Measurements from ENCODE around the gene NOTO.
"Not testable (repeated sequence)": the region's sequence is repeated elsewhere in the genome, so short reads cannot be mapped to it uniquely, and the experiment has no call there.

The NOTO gene

DNA sequence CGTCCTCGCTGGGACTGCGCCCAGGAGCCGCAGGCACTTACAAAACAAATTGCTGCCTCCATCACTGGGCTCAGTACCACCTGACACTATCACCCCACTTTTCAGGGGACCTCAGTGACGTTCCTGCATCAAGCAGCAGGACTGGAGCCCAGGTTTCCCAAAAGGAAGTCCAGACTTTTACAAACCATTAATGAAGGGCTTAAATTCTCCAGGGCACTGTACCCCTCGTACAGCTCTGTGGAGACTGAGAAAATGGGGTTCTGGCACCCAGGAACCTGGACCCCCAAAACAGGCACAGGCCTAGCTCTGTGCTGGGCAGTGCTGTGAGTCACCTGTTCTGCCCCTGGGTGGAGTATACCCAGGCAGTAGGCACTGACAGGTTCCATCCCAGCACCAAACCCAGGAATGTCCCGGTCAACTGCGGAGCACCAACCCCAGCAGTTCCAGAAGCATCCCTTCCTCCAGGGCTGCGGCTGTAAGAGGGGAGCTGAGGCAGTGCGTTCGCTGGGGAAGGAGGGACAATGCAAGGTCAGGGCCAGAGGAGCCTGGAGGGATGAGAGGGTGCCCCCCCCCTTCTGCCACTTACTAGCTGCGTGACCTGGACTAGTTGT is 24.6 kb upstream of the NOTO start:
- Histone ChIP-seq H3K4me2 (peak overlapping the region; percentile 84 to 98 (median 92)), H3K27ac (no peak overlapping the region), H3K27me3 (peaks cover 24 to 41% (median 36%) of the 10 kb centered on the region in 11 experiments), H4K20me1 (peaks cover 0 to 6% (median 0%) of the 10 kb centered on the region in 11 experiments; a peak in 1 of 22 replicates), H3K9ac (peak overlapping the region in 3 of 11 experiments; percentile 64 to 72 (median 71); a peak in 5 of 22 replicates), H3K36me3 (no peaks in the 10 kb centered on the region), H3K4me1 (peaks cover 11 to 28% (median 23%) of the 10 kb centered on the region in 10 experiments; a peak in 19 of 20 replicates), H3K9me3 (replicated peaks in 1 of 11) (no peaks in the 10 kb centered on the region), H3K4me3 (peak overlapping the region in 7 of 10 experiments; percentile 53 to 73 (median 65); a peak in 12 of 20 replicates)
- no peak for TF ChIP-seq Cebpa-rat (IDR thresholded peaks at IDR 0.05)

DNA sequence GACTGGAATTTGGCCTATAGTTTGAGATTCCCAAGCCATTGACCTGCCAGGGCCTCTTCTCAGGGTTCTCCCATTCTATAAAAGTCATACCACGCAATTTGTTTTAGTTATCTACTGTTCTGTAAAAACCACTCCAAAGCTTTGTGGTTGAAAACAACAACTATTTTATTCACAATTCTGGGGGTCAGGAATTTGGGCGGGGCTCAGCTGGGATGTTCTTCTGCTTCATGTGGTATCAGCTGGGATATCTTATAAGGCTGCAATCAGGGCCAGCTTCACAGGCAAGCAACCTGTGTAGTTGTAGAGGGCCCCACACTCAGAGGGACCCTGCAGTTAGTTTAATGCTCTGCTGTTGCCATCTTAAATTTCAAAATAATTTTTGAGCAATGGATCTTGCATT is 16.4 kb upstream of the NOTO start:
- no peak for TF ChIP-seq Cebpa-rat (IDR thresholded peaks at IDR 0.05)
- Histone ChIP-seq H3K4me2 (no peak overlapping the region), H3K27ac (no peak overlapping the region), H3K9me3 (replicated peaks in 1 of 11) (peaks cover 0 to 10% (median 4%) of the 10 kb centered on the region in 11 experiments; a peak in 9 of 22 replicates), H3K4me1 (peaks cover 4 to 17% (median 9%) of the 10 kb centered on the region in 10 experiments; a peak in 10 of 20 replicates), H4K20me1 (no peaks in the 10 kb centered on the region), H3K36me3 (no peaks in the 10 kb centered on the region), H3K4me3 (no peak overlapping the region), H3K9ac (no peak overlapping the region), H3K27me3 (no peaks in the 10 kb centered on the region)

DNA sequence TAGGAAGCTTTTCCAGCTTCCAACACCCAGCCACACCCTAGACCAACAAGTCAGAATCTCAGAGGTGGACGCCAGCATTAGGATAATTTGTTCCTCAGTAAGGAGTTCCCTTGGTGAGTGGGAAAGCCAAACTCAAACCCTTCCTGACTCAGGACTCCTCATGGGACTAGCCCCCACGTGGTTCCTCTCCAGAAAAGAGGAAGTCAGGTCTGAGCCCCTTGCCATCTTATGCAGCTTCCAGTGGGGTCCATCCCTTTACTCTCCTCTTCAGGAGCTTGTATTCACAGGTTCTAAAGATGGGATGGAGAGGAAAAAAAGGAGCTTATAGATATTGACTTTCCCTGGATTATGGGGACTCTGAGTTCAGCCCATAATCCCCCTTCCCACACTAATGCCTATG is 14.8 kb upstream of the NOTO start:
- no peak overlapping the region for H3K4me3 ChIP-seq
- peaks cover 0 to 10% (median 4%) of the 10 kb centered on the region in 11 experiments; a peak in 9 of 22 replicates for H3K9me3 ChIP-seq (replicated peaks in 1 of 11)
- H3K27ac ChIP-seq, result no peak overlapping the region
- H3K27me3 ChIP-seq, result no peaks in the 10 kb centered on the region
- TF ChIP-seq Cebpa-rat (IDR thresholded peaks at IDR 0.05), result no peak
- peak overlapping the region in 9 of 11 experiments; percentile 3 to 38 (median 21); a peak in 14 of 22 replicates for H3K4me2 ChIP-seq
- no peaks in the 10 kb centered on the region for H4K20me1 ChIP-seq
- H3K4me1 ChIP-seq, result peaks cover 4 to 17% (median 9%) of the 10 kb centered on the region in 10 experiments; a peak in 10 of 20 replicates
- H3K9ac ChIP-seq, result no peak overlapping the region
- H3K36me3 ChIP-seq, result no peaks in the 10 kb centered on the region

DNA sequence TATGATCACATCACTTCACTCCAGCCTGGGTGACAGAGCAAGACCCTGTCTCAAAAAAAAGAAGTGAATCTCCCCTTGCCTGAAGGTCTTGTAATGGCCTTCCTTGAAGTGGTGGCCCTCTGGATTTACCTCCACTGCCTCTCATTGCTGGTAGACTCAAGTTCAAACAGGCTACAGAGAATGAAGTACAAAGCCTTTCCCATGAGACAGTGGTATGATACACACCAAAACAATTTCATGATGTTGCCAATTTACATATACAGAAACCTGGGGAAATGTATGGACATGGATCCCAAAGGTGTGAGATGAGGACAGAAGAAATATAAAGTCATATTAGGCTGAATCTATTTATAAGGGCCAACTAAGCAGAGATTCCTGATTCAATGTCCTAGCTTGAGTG is 4.8 kb upstream of the NOTO start:
- no peak overlapping the region for H3K27ac ChIP-seq
- H3K4me1 ChIP-seq, result no peaks in the 10 kb centered on the region
- H3K9ac ChIP-seq, result no peak overlapping the region
- peaks cover 13 to 21% (median 16%) of the 10 kb centered on the region in 11 experiments for H3K9me3 ChIP-seq (replicated peaks in 1 of 11)
- no peaks in the 10 kb centered on the region for H4K20me1 ChIP-seq
- no peak overlapping the region for H3K4me3 ChIP-seq
- H3K36me3 ChIP-seq, result no peaks in the 10 kb centered on the region
- TF ChIP-seq Cebpa-rat (IDR thresholded peaks at IDR 0.05), result no peak
- H3K4me2 ChIP-seq, result no peak overlapping the region
- H3K27me3 ChIP-seq, result peaks cover 10 to 17% (median 15%) of the 10 kb centered on the region in 11 experiments

DNA sequence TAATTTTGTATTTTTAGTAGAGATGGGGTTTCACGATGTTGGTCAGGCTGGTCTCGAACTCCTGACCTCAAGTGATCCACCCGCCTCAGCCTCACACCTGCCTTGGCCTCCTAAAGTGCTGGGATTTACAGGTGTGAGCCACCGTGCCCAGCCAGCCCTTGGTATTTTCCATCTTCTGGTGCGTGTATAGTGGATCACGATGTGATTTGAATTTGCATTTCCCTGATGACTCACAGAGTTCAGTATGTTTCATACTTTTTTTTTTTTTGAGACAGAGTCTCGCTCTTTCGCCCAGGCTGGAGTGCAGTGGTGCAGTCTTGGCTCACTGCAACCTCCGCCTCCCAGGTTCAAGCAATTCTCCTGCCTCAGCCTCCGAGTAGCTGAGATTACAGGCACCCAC is 2.1 kb upstream of the NOTO start:
- Histone ChIP-seq H3K27me3 (peaks cover 20 to 37% (median 33%) of the 10 kb centered on the region in 11 experiments), H3K9me3 (replicated peaks in 1 of 11) (peaks cover 22 to 39% (median 26%) of the 10 kb centered on the region in 11 experiments)
- H3K4me1 ChIP-seq, H3K9ac ChIP-seq, H3K4me3 ChIP-seq, H3K4me2 ChIP-seq, H4K20me1 ChIP-seq, H3K36me3 ChIP-seq, H3K27ac ChIP-seq: not testable (repeated sequence)

DNA sequence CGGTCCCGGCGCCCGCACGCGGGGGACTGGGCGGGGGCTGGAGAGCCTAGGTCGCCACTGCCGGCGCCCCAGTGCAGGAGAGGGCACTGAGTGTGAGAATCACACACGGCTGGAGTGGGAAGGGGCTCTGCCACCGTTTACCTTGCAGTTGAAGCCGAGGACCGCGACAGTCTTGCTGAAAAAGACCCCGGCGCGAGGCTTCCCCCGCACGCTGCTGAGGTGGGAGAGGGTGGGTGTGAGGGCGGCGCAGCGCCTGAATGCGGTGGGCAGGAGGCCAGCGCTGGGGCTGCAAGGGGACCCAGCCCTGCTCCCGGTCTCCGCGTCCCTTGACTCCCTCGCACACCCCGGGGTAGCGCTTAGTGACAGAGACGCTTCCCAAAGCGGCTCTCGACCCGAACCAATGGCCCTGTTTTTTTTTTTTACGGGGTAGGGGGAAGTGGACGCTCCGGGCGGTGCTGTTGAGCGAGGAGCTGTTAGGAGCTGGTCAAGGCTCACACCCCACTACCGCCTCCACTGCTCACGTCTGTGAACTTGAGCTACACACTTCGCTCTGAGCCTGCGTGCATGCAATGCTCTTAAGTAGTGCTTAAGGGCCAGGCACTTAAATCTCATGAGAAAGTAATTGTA is 794 bp downstream of the NOTO start:
- Histone ChIP-seq H3K9me3 (replicated peaks in 1 of 11) (peaks cover 22 to 39% (median 26%) of the 10 kb centered on the region in 11 experiments), H3K27me3 (peaks cover 20 to 37% (median 33%) of the 10 kb centered on the region in 11 experiments), H3K4me2 (no peak overlapping the region), H3K27ac (no peak overlapping the region), H3K36me3 (no peaks in the 10 kb centered on the region), H3K4me1 (peaks cover 0 to 7% (median 0%) of the 10 kb centered on the region in 10 experiments; a peak in 2 of 20 replicates), H3K9ac (no peak overlapping the region), H4K20me1 (no peaks in the 10 kb centered on the region), H3K4me3 (0 out of 20 replicates have a peak overlapping the region, but pooled peaks of 1 of the 10 experiments have one; percentile 11)
- TF ChIP-seq Cebpa-rat (IDR thresholded peaks at IDR 0.05), result no peak

DNA sequence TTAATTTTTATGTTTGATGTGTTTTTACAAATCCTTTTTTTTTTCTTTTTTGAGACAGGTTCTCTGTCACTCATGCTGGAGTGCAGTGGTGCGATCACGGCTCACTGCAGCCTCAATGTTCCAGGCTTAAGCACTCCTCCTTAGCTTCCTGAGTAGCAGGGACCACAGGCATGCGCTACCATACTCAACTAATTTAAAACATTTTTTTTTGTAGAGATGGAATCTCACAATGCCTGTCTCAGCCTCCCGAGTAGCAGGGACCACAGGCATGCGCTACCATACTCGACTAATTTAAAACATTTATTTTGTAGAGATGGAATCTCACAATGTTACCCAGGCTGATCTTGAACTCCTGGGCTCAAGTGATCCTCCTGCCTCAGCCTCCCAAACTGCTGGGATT is 3.2 kb downstream of the NOTO start:
- H3K36me3 ChIP-seq, result no peaks in the 10 kb centered on the region
- H3K27ac ChIP-seq, result no peak overlapping the region
- H3K4me3 ChIP-seq, result no peak overlapping the region
- peaks cover 22 to 35% (median 26%) of the 10 kb centered on the region in 11 experiments for H3K9me3 ChIP-seq (replicated peaks in 1 of 11)
- H3K4me2 ChIP-seq, result no peak overlapping the region
- TF ChIP-seq Cebpa-rat (IDR thresholded peaks at IDR 0.05), result no peak
- no peaks in the 10 kb centered on the region for H4K20me1 ChIP-seq
- H3K9ac ChIP-seq, result no peak overlapping the region
- H3K27me3 ChIP-seq, result peaks cover 20 to 37% (median 33%) of the 10 kb centered on the region in 11 experiments
- peaks cover 0 to 7% (median 0%) of the 10 kb centered on the region in 10 experiments; a peak in 2 of 20 replicates for H3K4me1 ChIP-seq

DNA sequence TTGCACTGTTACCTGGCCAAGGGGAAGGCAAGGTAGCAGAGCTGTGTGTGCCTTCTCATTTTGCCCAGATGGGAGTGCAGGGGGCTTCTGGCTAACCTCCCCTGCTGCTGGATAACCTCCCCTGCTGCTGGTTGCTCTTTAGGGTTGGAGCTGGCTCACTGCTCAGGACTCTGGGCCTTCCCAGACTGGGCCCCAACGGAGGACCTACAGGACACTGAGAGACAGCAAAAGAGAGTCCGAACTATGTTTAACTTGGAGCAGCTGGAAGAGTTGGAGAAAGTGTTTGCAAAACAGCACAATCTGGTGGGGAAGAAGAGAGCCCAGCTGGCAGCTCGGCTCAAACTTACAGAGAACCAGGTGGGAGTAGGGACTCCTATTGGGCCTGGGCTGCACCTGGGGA is 5.9 kb downstream of the NOTO start:
- Histone ChIP-seq H3K9me3 (replicated peaks in 1 of 11) (peaks cover 2 to 11% (median 4%) of the 10 kb centered on the region in 11 experiments; a peak in 21 of 22 replicates), H3K9ac (no peak overlapping the region), H4K20me1 (no peaks in the 10 kb centered on the region), H3K4me3 (no peak overlapping the region), H3K4me2 (no peak overlapping the region), H3K27ac (no peak overlapping the region), H3K36me3 (no peaks in the 10 kb centered on the region), H3K4me1 (peaks cover 14 to 17% (median 15%) of the 10 kb centered on the region in 10 experiments), H3K27me3 (peaks cover 3 to 14% (median 11%) of the 10 kb centered on the region in 11 experiments)
- no peak for TF ChIP-seq Cebpa-rat (IDR thresholded peaks at IDR 0.05)

DNA sequence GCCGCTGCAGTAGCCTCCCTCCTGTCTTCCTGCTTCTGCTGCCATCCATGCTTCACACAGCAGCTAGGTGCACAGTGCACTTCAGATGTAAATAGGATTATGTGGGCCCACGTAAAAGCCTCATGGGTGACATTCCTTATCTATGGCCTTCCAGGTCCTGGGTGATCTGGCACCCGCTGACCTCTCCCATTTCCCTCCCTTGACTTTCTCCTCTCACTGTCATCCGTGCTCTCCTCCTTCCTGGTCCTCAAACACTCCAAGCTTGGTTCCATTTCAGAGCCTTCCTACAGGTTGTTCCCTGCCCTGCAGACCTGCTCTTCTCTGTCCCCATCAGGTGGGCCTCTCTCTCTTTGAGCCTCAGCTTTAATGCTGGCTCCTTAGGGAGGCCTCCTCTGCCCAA is 7.6 kb downstream of the NOTO start:
- Histone ChIP-seq H3K27me3 (no peaks in the 10 kb centered on the region; a peak in 1 of 22 replicates), H3K4me2 (no peak overlapping the region), H3K4me3 (no peak overlapping the region), H3K9me3 (replicated peaks in 1 of 11) (no peaks in the 10 kb centered on the region), H3K9ac (no peak overlapping the region), H3K27ac (no peak overlapping the region), H3K36me3 (no peaks in the 10 kb centered on the region), H4K20me1 (peaks cover 0 to 1% (median 0%) of the 10 kb centered on the region in 11 experiments; a peak in 1 of 22 replicates), H3K4me1 (peaks cover 22 to 28% (median 26%) of the 10 kb centered on the region in 10 experiments)
- no peak for TF ChIP-seq Cebpa-rat (IDR thresholded peaks at IDR 0.05)

All from BLaER1 treated with 17β-estradiol and CSF1 and Interleukin-3, amounts not matched to agents 10 nM and 100 nM (cell line).